Glutamatergic neuron (in vitro differentiated cells): ENCODE results near the gene GEMIN4. TPM values are rescaled to one million over a fixed set of nuclear protein-coding genes. Genes with fewer than 3 reads are reported as not detected.
A peak's percentile ranks its signal among the peaks of the same experiment; 100 is the strongest.
"Not testable (repeated sequence)": the region's sequence is repeated elsewhere in the genome, so short reads cannot be mapped to it uniquely, and the experiment has no call there.

Source experiments
- DNase-seq: peaks from one replicate; pipeline ENCODE4 v3.0.0; 2022
- H3K27ac Mint-ChIP-seq: one replicate; pipeline ENCODE4 v1.8.0; 2020; ENCODE audit warnings: mild to moderate bottlenecking, mixed read lengths, inconsistent platforms; ENCODE audit not compliant: unreplicated experiment
- H3K27me3 Mint-ChIP-seq: one replicate; pipeline ENCODE4 v1.8.0; 2020; ENCODE audit warnings: mild to moderate bottlenecking, moderate library complexity, mixed read lengths, inconsistent platforms; ENCODE audit not compliant: unreplicated experiment
- H3K36me3 Mint-ChIP-seq: one replicate; pipeline ENCODE4 v1.8.0; 2020; ENCODE audit warnings: mild to moderate bottlenecking, mixed read lengths, inconsistent platforms; ENCODE audit not compliant: unreplicated experiment
- H3K4me1 Mint-ChIP-seq: one replicate; pipeline ENCODE4 v1.8.0; 2020; ENCODE audit warnings: mild to moderate bottlenecking, low read depth, mixed read lengths, inconsistent platforms; ENCODE audit not compliant: unreplicated experiment
- H3K4me3 Mint-ChIP-seq: one replicate; pipeline ENCODE4 v1.8.0; 2020; ENCODE audit warnings: mild to moderate bottlenecking, mixed read lengths, inconsistent platforms; ENCODE audit not compliant: unreplicated experiment
- H3K9me3 Mint-ChIP-seq: one replicate; pipeline ENCODE4 v1.8.0; 2020; ENCODE audit warnings: mild to moderate bottlenecking, moderate library complexity, mixed read lengths, inconsistent platforms; ENCODE audit not compliant: unreplicated experiment
- total RNA-seq: library from RNA; stranded (reverse); fragmentation: NEBNext Ultra II Directional; extraction: Animal tissue kit (Norgen Biotek cat#: 25700); gene quantifications from one replicate; pipeline ENCODE4 v1.2.1, GENCODE V29; 2021; ENCODE audit not compliant: unreplicated experiment
- TF ChIP-seq, protein P1 (sequence below): fragments of 200-600 bp; sonication (generic); IDR thresholded peaks from one replicate; pipeline ENCODE4 v1.5.0; 2021; ENCODE audit not compliant: partially characterized antibody, unreplicated experiment

Gene GEMIN4
- total RNA-seq, 1 donor from 2014 or later = 19.9 TPM

GRCh38 chr17:751269-752001 is 629 bp downstream of the GEMIN4 start:
- peak overlapping the region; percentile 68 for H3K27ac Mint-ChIP-seq
- TF ChIP-seq, protein P1, sequence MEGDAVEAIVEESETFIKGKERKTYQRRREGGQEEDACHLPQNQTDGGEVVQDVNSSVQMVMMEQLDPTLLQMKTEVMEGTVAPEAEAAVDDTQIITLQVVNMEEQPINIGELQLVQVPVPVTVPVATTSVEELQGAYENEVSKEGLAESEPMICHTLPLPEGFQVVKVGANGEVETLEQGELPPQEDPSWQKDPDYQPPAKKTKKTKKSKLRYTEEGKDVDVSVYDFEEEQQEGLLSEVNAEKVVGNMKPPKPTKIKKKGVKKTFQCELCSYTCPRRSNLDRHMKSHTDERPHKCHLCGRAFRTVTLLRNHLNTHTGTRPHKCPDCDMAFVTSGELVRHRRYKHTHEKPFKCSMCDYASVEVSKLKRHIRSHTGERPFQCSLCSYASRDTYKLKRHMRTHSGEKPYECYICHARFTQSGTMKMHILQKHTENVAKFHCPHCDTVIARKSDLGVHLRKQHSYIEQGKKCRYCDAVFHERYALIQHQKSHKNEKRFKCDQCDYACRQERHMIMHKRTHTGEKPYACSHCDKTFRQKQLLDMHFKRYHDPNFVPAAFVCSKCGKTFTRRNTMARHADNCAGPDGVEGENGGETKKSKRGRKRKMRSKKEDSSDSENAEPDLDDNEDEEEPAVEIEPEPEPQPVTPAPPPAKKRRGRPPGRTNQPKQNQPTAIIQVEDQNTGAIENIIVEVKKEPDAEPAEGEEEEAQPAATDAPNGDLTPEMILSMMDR = no peak
- peaks cover 15% of the 10 kb centered on the region for H3K4me1 Mint-ChIP-seq
- DNase-seq = no peak
- H3K4me3 Mint-ChIP-seq = peak overlapping the region; percentile 95
- H3K36me3 Mint-ChIP-seq = peaks cover 13% of the 10 kb centered on the region
- H3K27me3 Mint-ChIP-seq = peaks cover 15% of the 10 kb centered on the region
- peaks cover 21% of the 10 kb centered on the region for H3K9me3 Mint-ChIP-seq

DNA sequence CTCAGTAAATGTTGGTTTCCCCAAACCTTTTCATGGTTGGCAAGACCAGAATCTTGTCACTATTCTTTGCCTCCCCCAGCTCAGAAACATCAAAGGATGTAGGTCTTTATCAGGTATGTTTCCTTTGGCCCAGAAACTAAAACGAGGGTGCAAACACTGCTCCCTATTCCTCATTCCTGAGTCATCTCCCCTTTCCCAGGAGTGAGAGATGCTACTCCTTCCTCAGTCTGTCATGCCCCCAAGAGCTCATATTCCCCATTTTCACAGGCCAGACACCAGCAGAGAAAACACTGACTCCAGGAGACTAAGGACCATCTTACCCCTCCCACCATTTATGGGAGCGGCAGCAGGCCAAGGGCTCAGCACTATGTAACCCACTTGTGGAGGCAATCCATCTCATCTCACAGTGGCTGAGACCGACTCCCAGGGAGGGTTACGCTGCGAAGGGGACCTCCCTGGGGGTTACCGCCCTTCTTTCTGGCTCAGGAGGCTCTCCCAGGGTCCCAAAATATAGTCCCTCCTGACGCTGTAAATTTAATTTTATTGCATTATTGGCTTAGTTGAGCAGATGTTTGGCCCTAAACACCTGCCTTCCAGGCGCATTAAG is 1.5 kb downstream of the GEMIN4 start:
- peak overlapping the region; percentile 68 for H3K27ac Mint-ChIP-seq
- H3K27me3 Mint-ChIP-seq = peaks cover 13% of the 10 kb centered on the region
- TF ChIP-seq, protein P1 = no peak
- H3K36me3 Mint-ChIP-seq = peaks cover 13% of the 10 kb centered on the region
- H3K4me1 Mint-ChIP-seq = peaks cover 15% of the 10 kb centered on the region
- peaks cover 21% of the 10 kb centered on the region for H3K9me3 Mint-ChIP-seq
- DNase-seq = no peak
- H3K4me3 Mint-ChIP-seq = peak overlapping the region; percentile 95

- H3K27me3 Mint-ChIP-seq = peaks cover 14% of the 10 kb centered on the region
- not testable (repeated sequence) for DNase-seq, H3K27ac Mint-ChIP-seq
- peak overlapping the region; percentile 68 for H3K4me3 Mint-ChIP-seq
- peaks cover 15% of the 10 kb centered on the region for H3K4me1 Mint-ChIP-seq
- H3K9me3 Mint-ChIP-seq = peaks cover 21% of the 10 kb centered on the region
- H3K36me3 Mint-ChIP-seq = peaks cover 13% of the 10 kb centered on the region
Observed at GRCh38 chr17:749359-749758, 2.7 kb downstream of the GEMIN4 start.

DNA sequence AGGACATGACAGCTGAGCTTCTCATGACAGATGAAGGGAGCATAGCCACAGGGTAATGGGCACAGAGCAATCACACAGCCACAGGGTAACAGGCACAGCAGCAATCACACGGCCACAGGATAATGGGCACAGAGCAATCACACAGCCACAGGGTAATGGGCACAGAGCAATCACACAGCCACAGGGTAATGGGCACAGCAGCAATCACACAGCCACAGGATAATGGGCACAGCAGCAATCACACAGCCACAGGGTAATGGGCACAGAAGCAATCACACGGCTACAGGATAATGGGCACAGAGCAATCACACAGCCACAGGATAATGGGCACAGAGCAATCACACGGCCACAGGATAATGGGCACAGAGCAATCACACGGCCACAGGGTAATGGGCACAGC is 3.5 kb downstream of the GEMIN4 start:
- Mint-ChIP-seq H3K4me1 (peaks cover 12% of the 10 kb centered on the region), H3K27me3 (peaks cover 13% of the 10 kb centered on the region), H3K9me3 (peaks cover 21% of the 10 kb centered on the region), H3K36me3 (peaks cover 13% of the 10 kb centered on the region), H3K4me3 (peak overlapping the region; percentile 23)
- not testable (repeated sequence) for DNase-seq, H3K27ac Mint-ChIP-seq

DNA sequence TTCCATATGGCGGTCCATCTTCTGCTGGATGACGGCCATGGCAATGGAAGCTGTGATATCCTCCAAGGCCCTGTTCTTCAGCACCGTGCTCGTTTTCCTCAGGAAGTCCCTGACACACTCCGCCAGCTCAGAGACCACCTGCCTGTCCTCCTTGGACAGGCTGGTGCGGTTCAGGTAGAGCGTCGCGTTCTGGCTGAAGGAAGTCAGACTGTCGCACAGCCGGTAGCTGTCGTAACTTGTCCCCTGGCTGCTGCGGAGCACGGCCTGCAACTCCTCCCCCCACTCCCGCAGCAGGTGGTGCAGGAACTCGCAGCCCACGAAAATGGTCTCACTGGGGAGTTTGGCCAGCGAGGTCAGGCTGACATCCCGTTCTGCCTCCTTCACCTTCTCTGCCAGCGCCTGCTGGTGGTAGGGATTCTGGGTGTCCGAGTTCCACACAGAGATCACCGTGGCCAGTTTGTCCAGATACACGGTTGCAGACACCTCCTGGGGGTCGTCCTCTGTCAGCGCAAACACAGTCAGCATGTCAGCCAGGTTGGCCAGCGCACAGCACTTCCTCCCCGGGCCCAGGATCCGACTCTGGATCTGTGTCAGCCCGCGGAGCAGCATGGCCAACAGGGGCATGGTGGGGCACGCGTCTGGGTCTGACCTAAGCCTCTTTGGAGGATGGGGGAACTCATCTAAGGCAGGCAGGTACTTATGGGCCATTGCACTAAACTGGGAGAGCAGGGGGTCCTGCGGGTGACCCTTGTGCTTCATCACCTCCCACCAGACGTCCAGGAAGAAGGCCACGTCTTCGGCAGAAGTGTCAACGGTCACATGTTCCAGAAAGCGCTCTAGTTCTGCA is 5.1 kb downstream of the GEMIN4 start:
- Mint-ChIP-seq H3K36me3 (peaks cover 13% of the 10 kb centered on the region), H3K4me3 (no peak overlapping the region), H3K9me3 (peaks cover 19% of the 10 kb centered on the region)

More for the DNA sequence above, 5.1 kb downstream of the GEMIN4 start:
- Mint-ChIP-seq H3K4me1 (peaks cover 7% of the 10 kb centered on the region), H3K27ac (no peak overlapping the region), H3K27me3 (peaks cover 7% of the 10 kb centered on the region)
- TF ChIP-seq, protein P1 = no peak
- DNase-seq = no peak
